Measurements from ENCODE around the gene ATP8A1. TPM values are rescaled to one million over a fixed set of nuclear protein-coding genes. Genes with fewer than 3 reads are reported as not detected.

Gene ATP8A1
- total RNA-seq, 2 experiments from 2014 or later, result 27.6 to 32.0 TPM

GRCh38 chr4:42636645-42636949 is 20.3 kb downstream of the ATP8A1 start:
- no peak overlapping the region for H3K27ac Mint-ChIP-seq
- CTCF ChIA-PET, result interaction anchor here (1.2 to 1.8 kb wide), 2 partner anchors 20 to 67 kb away, joined by 3 to 6 read pairs; partner anchors contain the start of gene ATP8A1

GRCh38 chr4:42633605-42634388 is 23.1 kb downstream of the ATP8A1 start:
- Mint-ChIP-seq H3K4me3 (no peak overlapping the region), H3K4me1 (ENCODE audit: low read depth) (peaks cover 73% of the 10 kb centered on the region), H3K27ac (peak overlapping the region; percentile 33), H3K36me3 (ENCODE audit: low read depth) (no peaks in the 10 kb centered on the region), H3K27me3 (ENCODE audit: low read depth) (no peaks in the 10 kb centered on the region), H3K9me3 (no peaks in the 10 kb centered on the region)
- intact Hi-C loops (cut with micrococcal nuclease), result loop anchor here (1.0 kb wide), 3 partner anchors 8 to 39 kb away; partner anchors contain the start of gene ATP8A1
- DNase-seq, result no peak
- CTCF ChIA-PET, result interaction anchor here (0.5 to 1.2 kb wide), 2 partner anchors 11 to 25 kb away, joined by 3 to 4 read pairs; no protein-coding TSS in a partner anchor

More at GRCh38 chr4:42636645-42636949, 20.3 kb downstream of the ATP8A1 start:
- H3K4me3 Mint-ChIP-seq, result no peak overlapping the region
- H3K27me3 Mint-ChIP-seq (ENCODE audit: low read depth), result no peaks in the 10 kb centered on the region
- intact Hi-C loops (cut with micrococcal nuclease), result no loop called here
- H3K9me3 Mint-ChIP-seq, result no peaks in the 10 kb centered on the region
- DNase-seq, result no peak
- peaks cover 76% of the 10 kb centered on the region for H3K4me1 Mint-ChIP-seq (ENCODE audit: low read depth)
- no peaks in the 10 kb centered on the region for H3K36me3 Mint-ChIP-seq (ENCODE audit: low read depth)

- no peaks in the 10 kb centered on the region for H3K36me3 Mint-ChIP-seq (ENCODE audit: low read depth)
- intact Hi-C loops (cut with micrococcal nuclease), result loop anchor here (1.0 kb wide), 3 partner anchors 8 to 39 kb away; partner anchors contain the start of gene ATP8A1
Observed at GRCh38 chr4:42632653-42633382, 24.1 kb downstream of the ATP8A1 start.

GRCh38 chr4:42630908-42631307 is 26.0 kb downstream of the ATP8A1 start:
- Mint-ChIP-seq H3K4me1 (ENCODE audit: low read depth) (peaks cover 71% of the 10 kb centered on the region), H3K27me3 (ENCODE audit: low read depth) (no peaks in the 10 kb centered on the region), H3K9me3 (no peaks in the 10 kb centered on the region), H3K4me3 (no peak overlapping the region), H3K27ac (no peak overlapping the region), H3K36me3 (ENCODE audit: low read depth) (peaks cover 2% of the 10 kb centered on the region)
- CTCF ChIA-PET, result no interaction called here
- no peak for DNase-seq
- intact Hi-C loops (cut with micrococcal nuclease), result no loop called here

More at GRCh38 chr4:42632653-42633382, 24.1 kb downstream of the ATP8A1 start:
- peaks cover 74% of the 10 kb centered on the region for H3K4me1 Mint-ChIP-seq (ENCODE audit: low read depth)
- no peaks in the 10 kb centered on the region for H3K9me3 Mint-ChIP-seq
- no peaks in the 10 kb centered on the region for H3K27me3 Mint-ChIP-seq (ENCODE audit: low read depth)
- DNase-seq, result no peak
- CTCF ChIA-PET, result no interaction called here
- H3K4me3 Mint-ChIP-seq, result no peak overlapping the region
- no peak overlapping the region for H3K27ac Mint-ChIP-seq

- no peak overlapping the region for H3K4me3 Mint-ChIP-seq
- H3K9me3 Mint-ChIP-seq, result no peaks in the 10 kb centered on the region
- H3K36me3 Mint-ChIP-seq (ENCODE audit: low read depth), result peaks cover 8% of the 10 kb centered on the region
- CTCF ChIA-PET, result interaction anchor here (0.9 kb wide), 1 partner anchor 41 kb away, joined by 4 read pairs; no protein-coding TSS in a partner anchor
- H3K4me1 Mint-ChIP-seq (ENCODE audit: low read depth), result peaks cover 64% of the 10 kb centered on the region
- H3K27ac Mint-ChIP-seq, result peak overlapping the region; percentile 88
- no peak for DNase-seq
- H3K27me3 Mint-ChIP-seq (ENCODE audit: low read depth), result no peaks in the 10 kb centered on the region
- intact Hi-C loops (cut with micrococcal nuclease), result loop anchor here (1.0 to 2.0 kb wide), 5 partner anchors 13 to 693 kb away; partner anchors contain the start of genes ATP8A1 and TMEM33
Observed at GRCh38 chr4:42628740-42629139, 28.2 kb downstream of the ATP8A1 start.

- Mint-ChIP-seq H3K36me3 (ENCODE audit: low read depth) (peaks cover 15% of the 10 kb centered on the region), H3K27me3 (ENCODE audit: low read depth) (no peaks in the 10 kb centered on the region), H3K27ac (peak overlapping the region; percentile 88), H3K9me3 (peaks cover 2% of the 10 kb centered on the region), H3K4me1 (ENCODE audit: low read depth) (peaks cover 57% of the 10 kb centered on the region), H3K4me3 (peak overlapping the region; percentile 47)
- peak; percentile 76 for DNase-seq
- intact Hi-C loops (cut with micrococcal nuclease), result loop anchor here (1.0 to 2.0 kb wide), 5 partner anchors 13 to 693 kb away; partner anchors contain the start of genes ATP8A1 and TMEM33
- CTCF ChIA-PET, result interaction anchor here (0.6 to 0.9 kb wide), 3 partner anchors 29 to 45 kb away, joined by 3 to 4 read pairs (median 3); partner anchors contain the start of gene ATP8A1
Observed at GRCh38 chr4:42627885-42628646, 28.8 kb downstream of the ATP8A1 start.

- no peak for DNase-seq
- Mint-ChIP-seq H3K4me1 (ENCODE audit: low read depth) (peaks cover 49% of the 10 kb centered on the region), H3K9me3 (peaks cover 2% of the 10 kb centered on the region), H3K27me3 (ENCODE audit: low read depth) (no peaks in the 10 kb centered on the region), H3K4me3 (no peak overlapping the region), H3K36me3 (ENCODE audit: low read depth) (peaks cover 26% of the 10 kb centered on the region), H3K27ac (peak overlapping the region; percentile 88)
- CTCF ChIA-PET, result no interaction called here
- intact Hi-C loops (cut with micrococcal nuclease), result no loop called here
Observed at GRCh38 chr4:42626629-42627146, 30.2 kb downstream of the ATP8A1 start.

- no peak overlapping the region for H3K27ac Mint-ChIP-seq
- no peaks in the 10 kb centered on the region for H3K27me3 Mint-ChIP-seq (ENCODE audit: low read depth)
- H3K4me1 Mint-ChIP-seq (ENCODE audit: low read depth), result peaks cover 37% of the 10 kb centered on the region
- H3K9me3 Mint-ChIP-seq, result peaks cover 2% of the 10 kb centered on the region
- peaks cover 33% of the 10 kb centered on the region for H3K36me3 Mint-ChIP-seq (ENCODE audit: low read depth)
- intact Hi-C loops (cut with micrococcal nuclease), result no loop called here
- H3K4me3 Mint-ChIP-seq, result no peak overlapping the region
- CTCF ChIA-PET, result no interaction called here
- no peak for DNase-seq
Observed at GRCh38 chr4:42625329-42625728, 31.6 kb downstream of the ATP8A1 start.

- H3K36me3 Mint-ChIP-seq (ENCODE audit: low read depth), result peaks cover 39% of the 10 kb centered on the region
- no peak overlapping the region for H3K4me3 Mint-ChIP-seq
- CTCF ChIA-PET, result no interaction called here
- no peak overlapping the region for H3K27ac Mint-ChIP-seq
- no peaks in the 10 kb centered on the region for H3K27me3 Mint-ChIP-seq (ENCODE audit: low read depth)
- no peak for DNase-seq
- H3K9me3 Mint-ChIP-seq, result peaks cover 2% of the 10 kb centered on the region
- peaks cover 31% of the 10 kb centered on the region for H3K4me1 Mint-ChIP-seq (ENCODE audit: low read depth)
- intact Hi-C loops (cut with micrococcal nuclease), result no loop called here
Observed at GRCh38 chr4:42624551-42624950, 32.4 kb downstream of the ATP8A1 start.

- H3K4me1 Mint-ChIP-seq (ENCODE audit: low read depth), result no peaks in the 10 kb centered on the region
- H3K9me3 Mint-ChIP-seq, result no peaks in the 10 kb centered on the region
- H3K27ac Mint-ChIP-seq, result no peak overlapping the region
- CTCF ChIA-PET, result no interaction called here
- no peak for DNase-seq
- H3K27me3 Mint-ChIP-seq (ENCODE audit: low read depth), result no peaks in the 10 kb centered on the region
- intact Hi-C loops (cut with micrococcal nuclease), result no loop called here
- H3K4me3 Mint-ChIP-seq, result no peak overlapping the region
- peaks cover 47% of the 10 kb centered on the region for H3K36me3 Mint-ChIP-seq (ENCODE audit: low read depth)
Observed at GRCh38 chr4:42618023-42618422, 38.9 kb downstream of the ATP8A1 start.

GRCh38 chr4:42617030-42617429 is 39.9 kb downstream of the ATP8A1 start:
- DNase-seq, result no peak
- Mint-ChIP-seq H3K27me3 (ENCODE audit: low read depth) (no peaks in the 10 kb centered on the region), H3K36me3 (ENCODE audit: low read depth) (peaks cover 42% of the 10 kb centered on the region), H3K4me3 (no peak overlapping the region), H3K9me3 (no peaks in the 10 kb centered on the region), H3K27ac (no peak overlapping the region), H3K4me1 (ENCODE audit: low read depth) (no peaks in the 10 kb centered on the region)
- intact Hi-C loops (cut with micrococcal nuclease), result no loop called here
- CTCF ChIA-PET, result no interaction called here

- H3K36me3 Mint-ChIP-seq (ENCODE audit: low read depth), result peaks cover 38% of the 10 kb centered on the region
- no peak overlapping the region for H3K27ac Mint-ChIP-seq
- no peak overlapping the region for H3K4me3 Mint-ChIP-seq
- CTCF ChIA-PET, result no interaction called here
- DNase-seq, result no peak
- H3K4me1 Mint-ChIP-seq (ENCODE audit: low read depth), result no peaks in the 10 kb centered on the region
- H3K9me3 Mint-ChIP-seq, result no peaks in the 10 kb centered on the region
- no peaks in the 10 kb centered on the region for H3K27me3 Mint-ChIP-seq (ENCODE audit: low read depth)
- intact Hi-C loops (cut with micrococcal nuclease), result no loop called here
Observed at GRCh38 chr4:42616572-42616971, 40.3 kb downstream of the ATP8A1 start.
